ENCODE data around the gene EBLN1. TPM values are rescaled to one million over a fixed set of nuclear protein-coding genes. Genes with fewer than 3 reads are reported as not detected.
A peak's percentile ranks its signal among the peaks of the same experiment; 100 is the strongest.

Gene EBLN1
- total RNA-seq, 1 experiment from 2014 or later, result not detected

DNA sequence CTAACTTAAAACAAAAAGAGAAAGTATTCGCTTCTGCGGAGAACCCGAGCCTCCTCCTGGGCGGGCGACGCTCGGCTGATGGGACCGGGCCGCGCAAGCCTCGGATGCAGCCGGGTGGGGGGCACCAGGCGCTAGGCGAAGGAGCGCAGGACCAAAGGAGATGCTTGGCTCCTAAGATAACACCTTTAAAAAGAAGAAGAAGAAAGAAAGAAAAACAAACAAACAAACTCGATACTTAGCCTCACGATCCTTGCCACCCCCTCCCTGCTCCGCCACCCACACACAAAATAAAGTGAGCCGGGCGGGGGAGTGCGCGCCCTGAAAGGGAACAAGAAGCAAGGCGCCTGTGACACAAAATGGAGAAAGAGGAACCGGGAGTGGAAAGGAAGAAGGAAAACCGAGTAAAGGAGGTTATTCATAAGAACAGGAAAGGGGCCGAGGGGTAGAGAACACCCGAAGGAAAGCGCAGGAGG lies 34.0 kb upstream of the EBLN1 start:
- peak overlapping the region; percentile 75 for H3K9ac ChIP-seq (ENCODE audit: low read length)
- no peaks in the 10 kb centered on the region for H3K9me3 ChIP-seq (ENCODE audit: low read length)
- H3K9me2 ChIP-seq (replicated peaks; ENCODE audit: insufficient read depth, low read length), result no peaks in the 10 kb centered on the region
- DNase-seq, result peak; percentile 72
- H3K4me3 ChIP-seq (ENCODE audit: low read length), result peak overlapping the region; percentile 72
- peaks cover 19% of the 10 kb centered on the region for H3K4me1 ChIP-seq (ENCODE audit: low read length)
- H4K20me1 ChIP-seq (ENCODE audit: insufficient read depth, low read depth, low read length), result no peaks in the 10 kb centered on the region
- no peaks in the 10 kb centered on the region for H3K36me3 ChIP-seq (ENCODE audit: insufficient read depth, low read length)
- H3K27ac ChIP-seq (ENCODE audit: low read length), result no peak overlapping the region
- peak overlapping the region; percentile 97 for H3K4me2 ChIP-seq (ENCODE audit: low read depth, low read length, poor library complexity, severe bottlenecking)
- no peaks in the 10 kb centered on the region for H3K79me2 ChIP-seq (ENCODE audit: low read length)
- peak overlapping the region; percentile 97 for H2AFZ ChIP-seq (ENCODE audit: low read length)
- no peaks in the 10 kb centered on the region for H3K27me3 ChIP-seq (ENCODE audit: low read length)

DNA sequence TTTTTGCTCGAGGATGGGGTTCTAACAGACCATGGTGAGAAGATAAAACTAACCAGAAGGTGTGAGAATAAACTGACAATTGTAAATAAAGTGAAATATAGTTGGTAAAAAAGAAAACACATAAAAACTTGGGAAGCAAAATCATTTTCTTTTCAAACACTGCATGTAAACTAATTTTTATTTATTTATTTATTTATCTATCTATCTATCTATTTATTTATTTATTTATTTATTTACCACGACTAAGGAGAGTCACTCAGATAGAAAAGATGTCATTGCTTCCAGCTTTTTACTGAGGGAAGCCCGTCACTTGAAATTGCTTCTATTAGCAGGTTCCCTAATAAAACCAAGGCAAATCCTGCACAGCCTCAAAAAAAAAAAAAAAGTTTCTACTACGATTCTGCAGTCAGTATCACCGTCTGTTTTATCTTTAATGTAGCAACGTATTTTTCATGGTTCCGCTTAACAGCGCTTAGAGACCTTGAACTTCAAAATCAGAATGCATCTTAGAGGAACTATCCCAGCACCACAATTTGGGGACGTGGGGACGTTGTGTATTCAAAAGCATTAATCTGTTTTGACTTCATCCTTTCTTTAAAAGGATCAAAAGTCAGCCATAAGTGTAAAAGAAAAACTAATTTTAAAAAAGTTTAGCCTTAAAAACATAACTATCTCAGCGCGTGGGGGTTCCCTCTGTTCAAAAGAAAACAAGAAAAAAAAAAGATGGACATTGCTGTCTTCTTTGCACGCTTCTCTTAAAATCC lies 33.3 kb upstream of the EBLN1 start:
- H2AFZ ChIP-seq (ENCODE audit: low read length), result peak overlapping the region; percentile 97
- no peaks in the 10 kb centered on the region for H3K36me3 ChIP-seq (ENCODE audit: insufficient read depth, low read length)
- peak overlapping the region; percentile 97 for H3K4me2 ChIP-seq (ENCODE audit: low read depth, low read length, poor library complexity, severe bottlenecking)

DNA sequence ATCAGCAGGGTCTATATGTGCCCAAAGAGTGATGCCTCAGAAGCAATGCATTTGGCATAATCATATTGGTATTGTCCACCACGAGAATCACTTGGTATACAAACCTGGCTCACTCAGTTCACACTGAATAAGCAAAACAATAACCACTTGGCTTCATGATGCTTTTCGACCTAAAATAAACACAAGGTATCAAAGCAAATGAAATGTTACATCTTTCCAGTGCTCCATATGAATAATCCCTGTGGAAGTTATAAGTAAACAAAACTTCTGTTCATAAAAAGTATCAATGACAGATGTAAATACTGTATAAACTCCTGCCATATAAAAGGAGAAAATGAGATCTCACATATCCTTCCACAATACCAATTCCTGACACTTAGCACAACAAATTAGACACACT lies 29.8 kb upstream of the EBLN1 start:
- no peaks in the 10 kb centered on the region for H3K27me3 ChIP-seq (ENCODE audit: low read length)
- no peaks in the 10 kb centered on the region for H3K36me3 ChIP-seq (ENCODE audit: insufficient read depth, low read length)
- H3K9ac ChIP-seq (ENCODE audit: low read length), result no peak overlapping the region
- H3K4me3 ChIP-seq (ENCODE audit: low read length), result no peak overlapping the region
- DNase-seq, result no peak
- no peaks in the 10 kb centered on the region for H4K20me1 ChIP-seq (ENCODE audit: insufficient read depth, low read depth, low read length)
- H2AFZ ChIP-seq (ENCODE audit: low read length), result no peak overlapping the region
- H3K9me3 ChIP-seq (ENCODE audit: low read length), result no peaks in the 10 kb centered on the region
- H3K79me2 ChIP-seq (ENCODE audit: low read length), result no peaks in the 10 kb centered on the region
- no peak overlapping the region for H3K27ac ChIP-seq (ENCODE audit: low read length)
- H3K4me1 ChIP-seq (ENCODE audit: low read length), result peaks cover 15% of the 10 kb centered on the region
- no peak overlapping the region for H3K4me2 ChIP-seq (ENCODE audit: low read depth, low read length, poor library complexity, severe bottlenecking)
- no peaks in the 10 kb centered on the region for H3K9me2 ChIP-seq (replicated peaks; ENCODE audit: insufficient read depth, low read length)

More for the DNA sequence above, 33.3 kb upstream of the EBLN1 start:
- H3K9ac ChIP-seq (ENCODE audit: low read length), result peak overlapping the region; percentile 75
- H3K27ac ChIP-seq (ENCODE audit: low read length), result no peak overlapping the region
- H4K20me1 ChIP-seq (ENCODE audit: insufficient read depth, low read depth, low read length), result no peaks in the 10 kb centered on the region
- DNase-seq, result peak; percentile 42
- H3K79me2 ChIP-seq (ENCODE audit: low read length), result no peaks in the 10 kb centered on the region
- peak overlapping the region; percentile 72 for H3K4me3 ChIP-seq (ENCODE audit: low read length)
- H3K9me3 ChIP-seq (ENCODE audit: low read length), result no peaks in the 10 kb centered on the region
- no peaks in the 10 kb centered on the region for H3K27me3 ChIP-seq (ENCODE audit: low read length)
- no peaks in the 10 kb centered on the region for H3K9me2 ChIP-seq (replicated peaks; ENCODE audit: insufficient read depth, low read length)
- peaks cover 19% of the 10 kb centered on the region for H3K4me1 ChIP-seq (ENCODE audit: low read length)

DNA sequence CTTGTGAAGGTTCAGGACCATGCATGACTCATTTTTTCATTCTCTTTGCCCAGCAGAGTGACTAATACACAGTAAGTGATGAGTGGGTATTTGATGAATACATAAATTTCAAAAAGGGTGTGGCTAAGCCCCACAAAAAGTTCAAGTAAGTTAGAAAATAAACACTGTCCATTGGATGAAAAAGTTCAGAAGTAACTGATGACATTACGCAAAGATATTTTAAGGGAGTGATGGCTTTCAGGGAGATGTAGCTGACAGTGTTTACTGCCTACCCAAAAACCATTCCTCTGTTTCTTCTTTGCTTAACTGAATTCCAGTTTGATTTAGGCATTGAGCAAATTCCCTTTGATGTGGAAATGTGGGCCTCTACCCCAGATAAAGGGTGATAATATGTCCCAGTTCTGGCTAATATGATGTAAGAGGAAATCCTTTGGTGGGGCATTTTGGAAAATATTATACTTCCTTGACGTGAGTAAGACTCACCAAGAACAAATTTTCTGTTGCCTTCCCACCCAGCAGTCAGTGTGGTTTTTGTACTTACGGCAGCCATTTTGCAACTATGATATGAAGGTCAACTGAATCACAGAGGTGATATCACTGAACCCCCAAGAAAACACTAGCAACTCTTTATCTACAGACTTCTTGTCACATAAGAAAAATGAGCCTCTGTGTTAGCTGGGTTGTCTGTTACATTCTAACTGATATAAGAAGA lies 29.0 kb upstream of the EBLN1 start:
- no peak overlapping the region for H3K4me2 ChIP-seq (ENCODE audit: low read depth, low read length, poor library complexity, severe bottlenecking)
- no peak overlapping the region for H3K4me3 ChIP-seq (ENCODE audit: low read length)
- no peak overlapping the region for H3K27ac ChIP-seq (ENCODE audit: low read length)
- H3K27me3 ChIP-seq (ENCODE audit: low read length), result no peaks in the 10 kb centered on the region
- no peaks in the 10 kb centered on the region for H3K9me3 ChIP-seq (ENCODE audit: low read length)
- no peak overlapping the region for H3K9ac ChIP-seq (ENCODE audit: low read length)
- no peaks in the 10 kb centered on the region for H3K36me3 ChIP-seq (ENCODE audit: insufficient read depth, low read length)
- H2AFZ ChIP-seq (ENCODE audit: low read length), result no peak overlapping the region
- peaks cover 7% of the 10 kb centered on the region for H3K4me1 ChIP-seq (ENCODE audit: low read length)
- DNase-seq, result peak; percentile 31
- no peaks in the 10 kb centered on the region for H4K20me1 ChIP-seq (ENCODE audit: insufficient read depth, low read depth, low read length)
- no peaks in the 10 kb centered on the region for H3K9me2 ChIP-seq (replicated peaks; ENCODE audit: insufficient read depth, low read length)
- H3K79me2 ChIP-seq (ENCODE audit: low read length), result no peaks in the 10 kb centered on the region

DNA sequence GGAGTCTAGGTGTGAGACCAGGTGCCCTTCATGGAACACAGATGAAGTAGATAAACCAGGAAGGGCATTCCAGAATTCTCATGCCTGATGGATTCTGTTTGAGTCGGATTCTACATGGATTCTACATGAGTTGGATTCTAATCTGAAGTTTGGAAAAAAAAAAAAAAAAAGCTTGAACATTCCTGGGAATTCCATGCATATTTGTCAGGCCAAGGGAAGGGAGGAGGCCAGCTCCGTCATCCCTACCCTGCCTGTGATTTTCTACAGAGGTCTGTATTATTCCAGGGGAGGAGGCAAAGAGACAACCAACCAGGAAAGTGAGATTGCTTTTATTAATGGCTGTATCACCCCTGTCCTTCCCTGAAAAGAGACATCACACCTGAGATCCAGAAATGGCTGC lies 27.8 kb upstream of the EBLN1 start:
- H3K9me2 ChIP-seq (replicated peaks; ENCODE audit: insufficient read depth, low read length), result no peaks in the 10 kb centered on the region
- H3K79me2 ChIP-seq (ENCODE audit: low read length), result no peaks in the 10 kb centered on the region
- no peak overlapping the region for H3K9ac ChIP-seq (ENCODE audit: low read length)
- H3K4me3 ChIP-seq (ENCODE audit: low read length), result no peak overlapping the region
- no peaks in the 10 kb centered on the region for H3K36me3 ChIP-seq (ENCODE audit: insufficient read depth, low read length)
- H3K27ac ChIP-seq (ENCODE audit: low read length), result no peak overlapping the region
- no peaks in the 10 kb centered on the region for H3K9me3 ChIP-seq (ENCODE audit: low read length)
- H3K4me2 ChIP-seq (ENCODE audit: low read depth, low read length, poor library complexity, severe bottlenecking), result no peak overlapping the region
- H4K20me1 ChIP-seq (ENCODE audit: insufficient read depth, low read depth, low read length), result no peaks in the 10 kb centered on the region
- no peak for DNase-seq
- no peak overlapping the region for H2AFZ ChIP-seq (ENCODE audit: low read length)
- H3K27me3 ChIP-seq (ENCODE audit: low read length), result no peaks in the 10 kb centered on the region
- H3K4me1 ChIP-seq (ENCODE audit: low read length), result no peaks in the 10 kb centered on the region

DNA sequence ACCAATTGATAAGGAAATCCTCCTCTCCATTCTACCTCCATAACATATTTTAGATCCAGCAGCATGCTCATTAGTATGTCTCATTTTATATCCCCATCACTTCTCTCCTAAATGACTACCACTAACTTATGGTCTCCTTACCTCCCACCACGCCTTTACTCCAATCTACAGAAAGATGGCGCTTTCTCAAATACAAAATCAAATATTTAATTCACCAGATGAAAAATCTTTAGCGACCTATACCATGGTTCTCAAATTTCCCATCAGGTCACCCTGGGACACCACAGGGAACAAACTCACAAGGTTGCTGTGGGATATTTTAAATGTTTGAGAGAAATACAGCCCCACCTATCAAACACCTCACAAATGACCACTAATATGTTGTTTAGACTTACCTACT lies 27.0 kb upstream of the EBLN1 start:
- Histone ChIP-seq H3K4me3 (ENCODE audit: low read length) (no peak overlapping the region), H3K27ac (ENCODE audit: low read length) (no peak overlapping the region), H2AFZ (ENCODE audit: low read length) (no peak overlapping the region), H4K20me1 (ENCODE audit: insufficient read depth, low read depth, low read length) (no peaks in the 10 kb centered on the region), H3K36me3 (ENCODE audit: insufficient read depth, low read length) (no peaks in the 10 kb centered on the region), H3K79me2 (ENCODE audit: low read length) (no peaks in the 10 kb centered on the region), H3K4me2 (ENCODE audit: low read depth, low read length, poor library complexity, severe bottlenecking) (no peak overlapping the region), H3K9ac (ENCODE audit: low read length) (no peak overlapping the region), H3K27me3 (ENCODE audit: low read length) (no peaks in the 10 kb centered on the region), H3K4me1 (ENCODE audit: low read length) (no peaks in the 10 kb centered on the region), H3K9me3 (ENCODE audit: low read length) (no peaks in the 10 kb centered on the region), H3K9me2 (replicated peaks; ENCODE audit: insufficient read depth, low read length) (no peaks in the 10 kb centered on the region)
- peak; percentile 41 for DNase-seq

DNA sequence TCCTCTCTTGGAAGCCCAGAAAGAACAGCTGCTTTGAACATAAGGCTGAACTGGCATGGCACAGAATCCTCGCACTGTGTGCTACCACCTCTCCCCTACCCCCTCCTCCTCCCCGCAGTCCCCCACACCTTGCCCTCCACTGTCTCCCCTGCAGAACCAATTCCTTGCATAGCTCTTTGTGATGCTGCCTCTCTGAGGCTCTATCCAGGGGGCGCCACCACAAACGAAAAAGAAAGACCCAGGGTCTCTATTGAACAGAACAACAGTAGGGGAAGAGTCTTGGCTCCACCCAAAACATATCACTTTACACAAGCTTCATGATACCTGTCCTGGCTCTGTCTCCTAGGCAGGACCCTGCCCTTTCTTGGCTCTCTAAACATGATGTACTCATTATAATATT lies 26.2 kb upstream of the EBLN1 start:
- no peak overlapping the region for H3K4me3 ChIP-seq (ENCODE audit: low read length)

DNA sequence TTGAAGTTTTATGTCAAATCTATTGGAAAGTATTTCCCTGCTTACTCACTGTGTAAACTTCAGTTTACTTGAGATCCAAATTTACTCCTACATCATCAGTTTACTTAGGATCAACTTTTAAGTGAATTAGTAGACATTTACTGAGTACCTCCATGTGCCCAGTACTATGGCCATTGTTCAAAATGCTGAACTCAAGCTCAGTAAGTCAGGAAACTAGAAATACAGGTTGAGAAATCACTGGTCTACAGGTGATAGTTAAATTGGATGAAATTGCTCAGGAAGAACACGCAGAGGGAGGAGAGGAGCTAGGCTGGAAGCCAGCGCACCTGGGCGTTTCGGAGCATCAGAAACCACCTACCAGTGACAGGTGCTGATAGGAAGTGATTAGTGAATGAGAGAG lies 25.5 kb upstream of the EBLN1 start:
- no peak overlapping the region for H3K27ac ChIP-seq (ENCODE audit: low read length)
- H3K4me1 ChIP-seq (ENCODE audit: low read length), result no peaks in the 10 kb centered on the region
- no peaks in the 10 kb centered on the region for H3K27me3 ChIP-seq (ENCODE audit: low read length)
- H3K79me2 ChIP-seq (ENCODE audit: low read length), result no peaks in the 10 kb centered on the region
- H4K20me1 ChIP-seq (ENCODE audit: insufficient read depth, low read depth, low read length), result no peaks in the 10 kb centered on the region
- DNase-seq, result no peak
- H2AFZ ChIP-seq (ENCODE audit: low read length), result no peak overlapping the region
- H3K4me3 ChIP-seq (ENCODE audit: low read length), result no peak overlapping the region
- no peaks in the 10 kb centered on the region for H3K36me3 ChIP-seq (ENCODE audit: insufficient read depth, low read length)
- H3K4me2 ChIP-seq (ENCODE audit: low read depth, low read length, poor library complexity, severe bottlenecking), result no peak overlapping the region
- H3K9me3 ChIP-seq (ENCODE audit: low read length), result no peaks in the 10 kb centered on the region
- H3K9ac ChIP-seq (ENCODE audit: low read length), result no peak overlapping the region
- no peaks in the 10 kb centered on the region for H3K9me2 ChIP-seq (replicated peaks; ENCODE audit: insufficient read depth, low read length)

More for the DNA sequence above, 26.2 kb upstream of the EBLN1 start:
- no peak overlapping the region for H3K4me2 ChIP-seq (ENCODE audit: low read depth, low read length, poor library complexity, severe bottlenecking)
- H3K9ac ChIP-seq (ENCODE audit: low read length), result no peak overlapping the region
- no peaks in the 10 kb centered on the region for H3K27me3 ChIP-seq (ENCODE audit: low read length)
- H3K27ac ChIP-seq (ENCODE audit: low read length), result no peak overlapping the region
- no peaks in the 10 kb centered on the region for H3K4me1 ChIP-seq (ENCODE audit: low read length)
- no peaks in the 10 kb centered on the region for H4K20me1 ChIP-seq (ENCODE audit: insufficient read depth, low read depth, low read length)
- no peak overlapping the region for H2AFZ ChIP-seq (ENCODE audit: low read length)
- H3K9me3 ChIP-seq (ENCODE audit: low read length), result no peaks in the 10 kb centered on the region
- no peaks in the 10 kb centered on the region for H3K36me3 ChIP-seq (ENCODE audit: insufficient read depth, low read length)
- no peaks in the 10 kb centered on the region for H3K79me2 ChIP-seq (ENCODE audit: low read length)
- H3K9me2 ChIP-seq (replicated peaks; ENCODE audit: insufficient read depth, low read length), result no peaks in the 10 kb centered on the region
- peak; percentile 54 for DNase-seq

Data from Karpas-422 (cell line).